ENCODE data around the gene MAP3K20.

GRCh38 chr2:173215316-173215715, 139.7 kb downstream of the MAP3K20 start:
- TF ChIP-seq EZH2phosphoT487 (IDR thresholded peaks at IDR 0.05; ENCODE audit: low read depth) (no peak), CTCF (IDR thresholded peaks at IDR 0.05; ENCODE audit: low read depth, low read length) (no peak)
